Measurements from ENCODE around the gene WWTR1. TPM values are rescaled to one million over a fixed set of nuclear protein-coding genes. Genes with fewer than 3 reads are reported as not detected.

Gene WWTR1
- polyA plus RNA-seq, 1 experiment = 119 TPM

DNA sequence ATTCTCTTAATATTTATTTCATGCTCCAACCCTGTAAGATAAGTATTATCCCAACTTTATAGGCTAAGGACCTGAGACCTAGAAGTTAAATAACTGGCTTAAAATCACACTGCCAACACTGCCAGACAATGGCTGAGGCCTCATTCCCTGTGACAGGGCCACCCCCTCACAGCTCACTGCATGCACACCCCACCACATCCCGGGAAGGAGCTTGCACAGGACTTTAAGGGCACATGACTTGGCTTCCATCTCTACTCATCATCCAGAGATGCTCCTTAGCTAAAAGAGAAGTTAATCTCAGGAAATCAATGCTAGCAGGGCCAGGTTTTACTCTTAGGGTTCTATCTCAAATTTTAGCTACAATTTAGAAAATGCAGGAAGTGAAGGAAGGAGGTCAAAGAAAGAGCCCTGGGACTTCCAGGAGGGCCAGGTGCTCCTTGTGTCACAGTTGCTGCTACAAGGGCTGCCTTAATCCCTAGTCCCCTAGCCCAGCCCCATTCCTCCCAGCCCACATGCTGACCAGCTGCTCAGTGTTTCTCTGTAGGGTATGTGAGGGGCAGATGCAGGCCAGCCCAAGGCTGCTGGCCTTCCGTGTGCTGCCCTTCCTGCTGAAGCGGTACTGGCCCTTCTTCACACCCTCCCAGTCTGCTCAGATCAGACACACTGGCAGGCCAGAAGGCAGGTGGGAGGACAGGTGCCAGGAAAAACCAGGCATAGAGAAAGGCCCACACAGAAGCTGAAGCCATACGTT lies 53.5 kb downstream of the WWTR1 start:
- ChIA-PET CTCF (interaction anchor here (0.6 to 1.3 kb wide), 2 partner anchors 16 to 126 kb away, joined by 3 read pairs; no protein-coding TSS in a partner anchor), POLR2A (interaction anchor here (0.7 kb wide), 1 partner anchor 99 kb away, joined by 20 read pairs; no protein-coding TSS in a partner anchor)
- Histone ChIP-seq H3K27me3 (ENCODE audit: control insufficient read depth, insufficient read depth, low read length) (no peaks in the 10 kb centered on the region), H3K4me3 (ENCODE audit: low read depth, low read length) (no peak overlapping the region), H3K36me3 (ENCODE audit: control insufficient read depth, insufficient read depth, low read length) (no peaks in the 10 kb centered on the region)
- TF ChIP-seq, protein P1, sequence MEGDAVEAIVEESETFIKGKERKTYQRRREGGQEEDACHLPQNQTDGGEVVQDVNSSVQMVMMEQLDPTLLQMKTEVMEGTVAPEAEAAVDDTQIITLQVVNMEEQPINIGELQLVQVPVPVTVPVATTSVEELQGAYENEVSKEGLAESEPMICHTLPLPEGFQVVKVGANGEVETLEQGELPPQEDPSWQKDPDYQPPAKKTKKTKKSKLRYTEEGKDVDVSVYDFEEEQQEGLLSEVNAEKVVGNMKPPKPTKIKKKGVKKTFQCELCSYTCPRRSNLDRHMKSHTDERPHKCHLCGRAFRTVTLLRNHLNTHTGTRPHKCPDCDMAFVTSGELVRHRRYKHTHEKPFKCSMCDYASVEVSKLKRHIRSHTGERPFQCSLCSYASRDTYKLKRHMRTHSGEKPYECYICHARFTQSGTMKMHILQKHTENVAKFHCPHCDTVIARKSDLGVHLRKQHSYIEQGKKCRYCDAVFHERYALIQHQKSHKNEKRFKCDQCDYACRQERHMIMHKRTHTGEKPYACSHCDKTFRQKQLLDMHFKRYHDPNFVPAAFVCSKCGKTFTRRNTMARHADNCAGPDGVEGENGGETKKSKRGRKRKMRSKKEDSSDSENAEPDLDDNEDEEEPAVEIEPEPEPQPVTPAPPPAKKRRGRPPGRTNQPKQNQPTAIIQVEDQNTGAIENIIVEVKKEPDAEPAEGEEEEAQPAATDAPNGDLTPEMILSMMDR (IDR thresholded peaks at IDR 0.05; ENCODE audit: insufficient read depth, low read depth, low read length) = no peak
- DNase-seq (ENCODE audit: low read depth) = no peak

DNA sequence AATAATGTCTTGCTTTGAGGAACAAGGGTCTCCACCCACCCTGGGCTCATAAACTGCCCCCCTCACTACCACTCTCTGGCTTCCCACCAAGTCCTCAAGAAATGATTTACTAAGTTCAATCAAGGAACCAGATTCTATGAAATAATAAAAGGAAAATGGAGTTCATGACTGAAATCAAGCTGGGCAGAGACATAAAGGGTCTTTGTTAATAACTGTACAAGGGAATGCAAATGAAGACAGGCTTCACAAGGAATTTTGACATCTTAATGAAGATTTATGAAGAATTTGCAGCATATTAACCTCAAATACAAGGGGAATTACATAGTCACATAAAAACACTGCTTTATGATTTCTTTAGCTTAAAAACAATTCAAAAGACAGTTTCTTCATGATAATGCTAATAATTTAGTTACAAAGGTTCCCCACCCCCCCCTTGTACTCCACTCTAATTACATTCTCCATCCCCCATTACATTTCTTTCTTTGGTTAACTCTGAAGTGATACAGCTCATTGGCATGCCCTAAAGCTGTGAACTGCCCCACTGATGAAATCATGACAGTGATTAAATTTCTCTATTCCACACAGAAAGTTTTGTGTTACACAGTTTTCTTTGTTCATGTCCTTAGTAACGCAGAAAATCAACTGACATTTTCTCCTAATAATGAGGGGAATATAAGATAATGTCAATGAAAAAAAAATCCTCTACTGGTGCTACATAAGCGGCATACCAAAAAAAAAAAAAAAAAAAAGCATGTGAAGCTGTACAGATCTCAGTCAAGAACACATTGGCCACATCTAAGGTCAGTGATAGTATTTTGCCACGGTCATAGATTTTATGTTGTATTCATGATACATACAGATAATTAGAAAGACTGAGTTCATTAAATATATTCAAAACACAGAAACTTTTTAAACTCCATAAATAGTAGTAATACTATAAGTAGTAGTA lies 54.4 kb downstream of the WWTR1 start:
- ChIA-PET CTCF (interaction anchor here (1.3 to 1.7 kb wide), 2 partner anchors 11 to 17 kb away, joined by 3 read pairs; no protein-coding TSS in a partner anchor), POLR2A (interaction anchor here (0.6 to 0.7 kb wide), 2 partner anchors 28 to 100 kb away, joined by 6 to 20 read pairs; no protein-coding TSS in a partner anchor)
- no peak overlapping the region for H3K4me3 ChIP-seq (ENCODE audit: low read depth, low read length)
- no peaks in the 10 kb centered on the region for H3K27me3 ChIP-seq (ENCODE audit: control insufficient read depth, insufficient read depth, low read length)
- H3K36me3 ChIP-seq (ENCODE audit: control insufficient read depth, insufficient read depth, low read length) = 0 out of 2 replicates have a peak, but pooled peaks cover 2% of the 10 kb centered on the region
- no peak for DNase-seq (ENCODE audit: low read depth)
- TF ChIP-seq, protein P1 (IDR thresholded peaks at IDR 0.05; ENCODE audit: insufficient read depth, low read depth, low read length) = no peak

DNA sequence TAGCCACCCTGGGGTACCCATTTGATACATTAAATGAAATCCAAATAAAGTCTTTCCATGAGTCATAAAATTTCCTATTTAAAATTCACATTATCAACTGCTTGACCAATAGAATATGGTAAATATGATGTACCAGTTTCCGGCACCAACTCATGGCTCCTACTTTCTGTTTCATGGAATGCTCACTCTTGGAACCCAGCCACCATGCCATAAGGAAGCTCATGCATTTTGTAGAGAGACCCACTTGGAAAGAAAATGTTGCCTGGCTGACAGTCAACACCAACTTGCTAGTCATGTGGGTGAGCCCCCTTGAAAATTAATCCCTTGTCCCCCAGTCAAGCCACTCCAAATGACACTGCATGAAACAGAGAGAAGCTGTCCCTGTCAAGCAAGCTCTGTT lies 57.2 kb downstream of the WWTR1 start:
- 0 out of 2 replicates have a peak, but pooled peaks cover 2% of the 10 kb centered on the region for H3K36me3 ChIP-seq (ENCODE audit: control insufficient read depth, insufficient read depth, low read length)
- no peaks in the 10 kb centered on the region for H3K27me3 ChIP-seq (ENCODE audit: control insufficient read depth, insufficient read depth, low read length)
- TF ChIP-seq, protein P1 (IDR thresholded peaks at IDR 0.05; ENCODE audit: insufficient read depth, low read depth, low read length) = no peak
- CTCF ChIA-PET = interaction anchor here (0.5 to 1.2 kb wide), 2 partner anchors 8 to 47 kb away, joined by 3 read pairs; no protein-coding TSS in a partner anchor
- no peak for DNase-seq (ENCODE audit: low read depth)
- POLR2A ChIA-PET = no interaction called here
- no peak overlapping the region for H3K4me3 ChIP-seq (ENCODE audit: low read depth, low read length)

DNA sequence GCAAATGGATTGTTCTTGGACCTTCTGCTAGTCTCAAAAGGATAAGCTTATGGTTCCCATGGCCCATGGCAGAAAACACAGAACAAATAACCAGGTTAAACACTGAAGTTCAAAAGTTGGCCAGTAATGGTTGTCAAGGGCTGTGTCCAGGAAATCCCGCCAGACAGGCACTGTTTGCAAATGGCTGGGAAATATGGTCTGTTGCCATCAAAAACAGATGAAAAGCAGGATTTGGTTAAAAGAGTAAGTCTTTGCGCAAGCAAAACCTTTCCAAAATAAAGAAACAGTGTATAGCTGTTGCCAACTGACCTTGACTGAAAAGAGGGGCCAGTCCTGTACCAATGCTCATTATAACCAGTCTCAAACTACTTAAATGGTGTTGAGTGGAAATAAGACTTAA lies 58.6 kb downstream of the WWTR1 start:
- no peak for DNase-seq (ENCODE audit: low read depth)
- TF ChIP-seq, protein P1 (IDR thresholded peaks at IDR 0.05; ENCODE audit: insufficient read depth, low read depth, low read length) = no peak
- H3K4me3 ChIP-seq (ENCODE audit: low read depth, low read length) = no peak overlapping the region
- H3K36me3 ChIP-seq (ENCODE audit: control insufficient read depth, insufficient read depth, low read length) = 0 out of 2 replicates have a peak, but pooled peaks cover 2% of the 10 kb centered on the region
- POLR2A ChIA-PET = no interaction called here
- CTCF ChIA-PET = interaction anchor here (0.7 to 1.2 kb wide), 2 partner anchors 11 to 55 kb away, joined by 3 read pairs; no protein-coding TSS in a partner anchor
- no peaks in the 10 kb centered on the region for H3K27me3 ChIP-seq (ENCODE audit: control insufficient read depth, insufficient read depth, low read length)
